Kidney (tissue), 14 donors: Measurements from ENCODE around the gene INPP5J. TPM values are rescaled to one million over a fixed set of nuclear protein-coding genes. Genes with fewer than 3 reads are reported as not detected.
"Not testable (repeated sequence)": the region's sequence is repeated elsewhere in the genome, so short reads cannot be mapped to it uniquely, and the experiment has no call there.

Experiments
- DNase-seq, 5 donors: peaks; one replicate each; pipeline ENCODE4 v3.0.0-alpha.2; 2013 to 2020
- FAIRE-seq: peaks from 2 replicates; lab custom pipeline; 2012; peaks lifted over from hg19 to GRCh38; lab: Jason Lieb, UNC
- H3K27ac ChIP-seq, 2 donors: one replicate each; pipeline ENCODE4 v1.7.0; 2013; ENCODE audit warnings: low read depth in 2 of 2, low read length in 2 of 2, inconsistent platforms in 1 of 2
- H3K27me3 ChIP-seq: one replicate; pipeline ENCODE4 v1.7.1; 2013; ENCODE audit warnings: low read length, inconsistent platforms; ENCODE audit not compliant: control insufficient read depth, insufficient read depth
- H3K36me3 ChIP-seq, 3 donors: one replicate each; pipeline versions ENCODE4 v1.7.0 to v1.7.1; 2013; ENCODE audit warnings: low read length in 3 of 3, control low read depth in 1 of 3, inconsistent platforms in 1 of 3; ENCODE audit not compliant: insufficient read depth in 3 of 3, control insufficient read depth in 2 of 3
- H3K4me1 ChIP-seq, 3 donors: one replicate each; pipeline versions ENCODE4 v1.7.0 to v1.7.1; 2013; ENCODE audit warnings: low read length in 3 of 3, inconsistent platforms in 1 of 3, low read depth in 1 of 3; ENCODE audit not compliant: control insufficient read depth in 2 of 3, insufficient read depth in 2 of 3
- H3K4me3 ChIP-seq, 3 donors: one replicate each; pipeline versions ENCODE4 v1.7.0 to v1.8.1; 2013; ENCODE audit warnings: low read length in 3 of 3, control low read depth in 1 of 3, inconsistent platforms in 1 of 3
- H3K9ac ChIP-seq, 3 donors: one replicate each; pipeline versions ENCODE4 v1.7.0 to v1.7.1; 2013; ENCODE audit warnings: low read length in 3 of 3, control low read depth in 1 of 3, inconsistent platforms in 1 of 3
- H3K9me3 ChIP-seq, 3 donors: one replicate each; pipeline versions ENCODE4 v1.7.0 to v1.7.1; 2013; ENCODE audit warnings: low read length in 3 of 3, control low read depth in 1 of 3, inconsistent platforms in 1 of 3; ENCODE audit not compliant: control insufficient read depth in 2 of 3, insufficient read depth in 1 of 3
- intact Hi-C: fragments of 100-400 bp; cut with DNase I; formaldehyde crosslinking; loops from one replicate; pipeline ENCODE4 v1.11.1; 2022
- polyA plus RNA-seq: library from polyadenylated mRNA; stranded (reverse); fragments of 350-450 nt; fragmentation: Illumina TruSeq; extraction: RNeasy Lipid Tissue Mini Kit (QIAGEN cat#74804); gene quantifications from one replicate; pipeline ENCODE4 v1.2.3, GENCODE V29; 2014; ENCODE audit warnings: low read depth, low replicate concordance; ENCODE audit not compliant: insufficient read depth
- total RNA-seq: library from RNA; stranded (reverse); fragmentation: NEBNext Ultra II Directional; extraction: Animal tissue kit (Norgen Biotek cat#: 25700); gene quantifications from one replicate; pipeline ENCODE4 v1.2.1, GENCODE V29; 2021
- TF ChIP-seq, protein P1 (sequence below): IDR thresholded peaks from 3 replicates; pipeline ENCODE4 v1.5.1; 2012; ENCODE audit warnings: mild to moderate bottlenecking, moderate library complexity, borderline replicate concordance; ENCODE audit not compliant: insufficient read depth; ENCODE audit errors: extremely low read depth
- donor health status: control.
- donor health status: control.
- donor health status: control.
- donor health status: control.
- donor health status: control.
- donor health status: DM: yes; HTN: yes; CAD: no.
- donor health status: Normal renal cell carcinoma (clear cell type).

Gene INPP5J
- total and polyA plus RNA-seq, 2 donors from 2014 or later, result 6.2 to 44.7 TPM

DNA sequence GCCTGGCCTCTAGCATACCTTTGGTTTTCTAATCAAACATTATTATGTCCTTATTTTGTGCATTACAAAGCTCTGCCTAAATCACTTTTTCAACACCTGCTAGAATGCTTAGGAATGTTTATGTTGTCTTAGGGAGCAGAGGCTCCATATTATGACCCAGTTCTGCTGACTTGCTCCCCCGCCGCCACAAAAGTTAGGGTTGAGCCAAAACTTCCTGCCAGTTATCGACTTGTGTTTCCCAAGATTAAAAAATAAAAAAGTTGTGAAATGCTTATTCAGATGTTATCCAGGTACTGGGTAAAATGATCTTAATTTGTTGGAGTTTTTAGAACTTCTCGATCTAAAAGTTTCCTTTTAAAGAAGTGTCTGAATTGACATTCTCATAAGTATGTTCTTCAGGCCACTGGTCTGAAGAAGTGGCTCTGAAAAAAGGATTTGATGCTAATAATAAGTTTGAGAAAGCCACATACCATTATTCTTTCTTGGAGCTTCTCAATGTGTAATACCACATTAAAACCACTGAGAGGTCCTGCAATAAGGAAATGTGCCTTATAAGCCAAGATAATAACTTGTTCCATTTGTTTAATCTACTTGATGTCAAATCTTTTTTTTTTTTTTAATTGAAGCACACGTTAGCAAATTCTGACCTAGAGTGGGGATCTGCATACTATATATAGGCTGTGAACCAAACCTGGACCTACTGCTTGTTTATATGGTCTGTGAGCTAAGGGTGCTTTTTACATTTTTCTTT, 39.4 kb downstream of the INPP5J start:
- Histone ChIP-seq H3K36me3 (peaks cover 0 to 4% (median 2%) of the 10 kb centered on the region in 3 donors), H3K4me1 (peaks cover 0 to 13% (median 11%) of the 10 kb centered on the region in 3 donors), H3K27me3 (no peaks in the 10 kb centered on the region), H3K27ac (peak overlapping the region in 1 of 2 donors; percentile 17), H3K9ac (peak overlapping the region in 1 of 3 donors; percentile 95), H3K9me3 (no peaks in the 10 kb centered on the region), H3K4me3 (peak overlapping the region in 2 of 3 donors; percentile 88 to 99)
- DNase-seq, result no peak
- intact Hi-C loops, result no loop called here
- no peak for FAIRE-seq
- TF ChIP-seq, protein P1, sequence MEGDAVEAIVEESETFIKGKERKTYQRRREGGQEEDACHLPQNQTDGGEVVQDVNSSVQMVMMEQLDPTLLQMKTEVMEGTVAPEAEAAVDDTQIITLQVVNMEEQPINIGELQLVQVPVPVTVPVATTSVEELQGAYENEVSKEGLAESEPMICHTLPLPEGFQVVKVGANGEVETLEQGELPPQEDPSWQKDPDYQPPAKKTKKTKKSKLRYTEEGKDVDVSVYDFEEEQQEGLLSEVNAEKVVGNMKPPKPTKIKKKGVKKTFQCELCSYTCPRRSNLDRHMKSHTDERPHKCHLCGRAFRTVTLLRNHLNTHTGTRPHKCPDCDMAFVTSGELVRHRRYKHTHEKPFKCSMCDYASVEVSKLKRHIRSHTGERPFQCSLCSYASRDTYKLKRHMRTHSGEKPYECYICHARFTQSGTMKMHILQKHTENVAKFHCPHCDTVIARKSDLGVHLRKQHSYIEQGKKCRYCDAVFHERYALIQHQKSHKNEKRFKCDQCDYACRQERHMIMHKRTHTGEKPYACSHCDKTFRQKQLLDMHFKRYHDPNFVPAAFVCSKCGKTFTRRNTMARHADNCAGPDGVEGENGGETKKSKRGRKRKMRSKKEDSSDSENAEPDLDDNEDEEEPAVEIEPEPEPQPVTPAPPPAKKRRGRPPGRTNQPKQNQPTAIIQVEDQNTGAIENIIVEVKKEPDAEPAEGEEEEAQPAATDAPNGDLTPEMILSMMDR, result no peak

DNA sequence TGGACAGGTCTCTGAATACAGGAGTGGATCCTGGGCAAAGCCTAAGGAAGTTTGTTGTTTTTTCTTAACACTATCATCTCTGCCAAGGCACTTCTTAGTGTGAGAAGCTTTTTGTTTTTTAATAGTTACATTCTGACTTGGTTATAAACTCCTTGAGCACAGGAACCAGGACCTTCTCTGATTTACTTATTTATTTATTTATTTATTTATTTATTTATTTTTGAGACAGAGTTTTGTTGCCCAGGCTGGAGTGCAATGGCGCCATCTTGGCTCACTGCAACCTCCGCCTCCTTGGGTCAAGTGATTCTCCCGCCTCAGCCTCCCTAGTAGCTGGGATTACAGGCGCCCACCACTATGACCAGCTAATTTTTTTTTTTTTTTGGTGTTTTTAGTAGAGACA, 48.2 kb downstream of the INPP5J start:
- Histone ChIP-seq H3K4me1 (peaks cover 0 to 11% (median 7%) of the 10 kb centered on the region in 3 donors), H3K27me3 (no peaks in the 10 kb centered on the region), H3K9me3 (no peaks in the 10 kb centered on the region), H3K36me3 (peaks cover 0 to 4% (median 0%) of the 10 kb centered on the region in 3 donors), H3K27ac (no peak overlapping the region), H3K4me3 (no peak overlapping the region), H3K9ac (no peak overlapping the region)
- TF ChIP-seq, protein P1, result no peak
- DNase-seq (no peak), FAIRE-seq (no peak)
- intact Hi-C loops, result no loop called here

DNA sequence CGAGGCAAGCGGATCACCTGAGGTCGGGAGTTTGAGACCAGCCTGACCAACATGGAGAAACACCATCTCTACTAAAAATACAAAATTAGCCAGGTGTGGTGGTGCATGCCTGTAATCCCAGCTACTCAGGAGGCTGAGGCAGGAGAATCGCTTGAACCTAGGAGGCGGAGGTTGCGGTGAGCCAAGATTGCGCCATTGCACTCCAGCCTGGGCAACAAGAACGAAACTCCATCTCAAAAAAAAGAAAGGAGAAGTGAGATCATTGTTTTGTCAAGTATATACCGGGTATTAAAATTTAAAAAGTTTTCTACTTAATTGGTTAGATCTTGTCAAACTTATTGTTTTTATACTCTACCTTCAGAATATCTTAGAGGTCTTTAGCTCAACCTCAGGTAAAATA, 49.0 kb downstream of the INPP5J start:
- H3K9ac ChIP-seq, intact Hi-C loops, FAIRE-seq, H3K27ac ChIP-seq, DNase-seq, H3K4me3 ChIP-seq, H3K36me3 ChIP-seq, H3K9me3 ChIP-seq, H3K27me3 ChIP-seq: not testable (repeated sequence)
- peaks cover 0 to 11% (median 7%) of the 10 kb centered on the region in 3 donors for H3K4me1 ChIP-seq

DNA sequence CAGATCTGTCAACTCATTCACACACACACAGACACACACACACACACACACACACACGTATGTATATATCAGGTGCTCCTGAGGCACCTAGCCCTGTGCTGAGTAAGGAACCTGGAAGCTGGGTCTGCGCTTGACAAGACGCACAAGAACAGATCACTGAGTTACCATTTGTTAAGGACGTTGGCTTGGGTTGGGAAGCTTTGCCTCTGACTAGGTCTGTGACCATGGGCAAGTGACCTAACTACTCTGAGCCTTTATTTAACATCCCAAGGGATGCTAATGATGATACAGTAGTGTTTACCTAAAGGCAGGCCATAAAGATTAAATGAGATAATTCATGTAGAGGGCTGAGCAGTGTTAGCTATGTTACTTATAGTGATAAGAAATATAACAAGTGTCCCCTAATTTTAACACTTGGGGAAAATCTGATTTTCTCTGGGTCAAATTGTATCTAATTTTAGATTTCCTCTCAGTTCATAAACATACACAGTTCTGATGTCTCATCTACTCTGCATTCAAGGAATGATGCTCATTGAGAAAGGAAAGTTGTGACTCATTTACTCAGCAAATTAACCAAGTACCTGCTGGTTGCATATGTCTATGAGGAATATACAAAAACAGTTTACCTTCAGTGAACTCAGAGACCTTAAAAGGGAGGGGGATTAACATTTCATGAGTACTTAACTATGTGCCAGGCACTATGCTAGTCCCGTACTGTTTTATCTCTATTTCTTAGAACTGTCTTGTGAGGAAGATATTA, 50.8 kb downstream of the INPP5J start:
- no peaks in the 10 kb centered on the region for H3K9me3 ChIP-seq
- no peak overlapping the region for H3K9ac ChIP-seq
- DNase-seq, result no peak
- TF ChIP-seq, protein P1, result no peak
- H3K27me3 ChIP-seq, result no peaks in the 10 kb centered on the region
- peaks cover 0 to 9% (median 8%) of the 10 kb centered on the region in 3 donors for H3K4me1 ChIP-seq
- FAIRE-seq, result no peak
- intact Hi-C loops, result no loop called here
- H3K36me3 ChIP-seq, result peaks cover 0 to 4% (median 3%) of the 10 kb centered on the region in 3 donors
- no peak overlapping the region for H3K27ac ChIP-seq
- H3K4me3 ChIP-seq, result no peak overlapping the region
